Fibroblast of skin of right biceps (primary cell): Measurements from ENCODE around the gene ST8SIA4.
"Not testable (repeated sequence)": the region's sequence is repeated elsewhere in the genome, so short reads cannot be mapped to it uniquely, and the experiment has no call there.

Experiments
- DNase-seq: peaks from one replicate; pipeline ENCODE4 v3.0.0-alpha.2; 2013

The ST8SIA4 gene

GRCh38 chr5:100828071-100828897, 74.8 kb downstream of the ST8SIA4 start:
- no peak for DNase-seq

GRCh38 chr5:100827481-100827889, 75.6 kb downstream of the ST8SIA4 start:
- DNase-seq, result peak; percentile 47

GRCh38 chr5:100826133-100826532, 76.9 kb downstream of the ST8SIA4 start:
- DNase-seq, result no peak

GRCh38 chr5:100824635-100825034, 78.4 kb downstream of the ST8SIA4 start:
- no peak for DNase-seq

GRCh38 chr5:100823812-100824211, 79.3 kb downstream of the ST8SIA4 start:
- DNase-seq, result no peak

GRCh38 chr5:100821751-100822150, 81.3 kb downstream of the ST8SIA4 start:
- no peak for DNase-seq

GRCh38 chr5:100818340-100818739, 84.7 kb downstream of the ST8SIA4 start:
- DNase-seq, result no peak

- no peak for DNase-seq
Observed at GRCh38 chr5:100803397-100803796, 99.7 kb downstream of the ST8SIA4 start.

GRCh38 chr5:100802208-100802607, 100.9 kb downstream of the ST8SIA4 start:
- DNase-seq, result no peak

- DNase-seq, result no peak
Observed at GRCh38 chr5:100800562-100800961, 102.5 kb downstream of the ST8SIA4 start.

- no peak for DNase-seq
Observed at GRCh38 chr5:100799166-100799565, 103.9 kb downstream of the ST8SIA4 start.

- DNase-seq, result peak; percentile 73
Observed at GRCh38 chr5:100797861-100798260, 105.2 kb downstream of the ST8SIA4 start.

- no peak for DNase-seq
Observed at GRCh38 chr5:100796851-100797250, 106.2 kb downstream of the ST8SIA4 start.

GRCh38 chr5:100794844-100795243, 108.2 kb downstream of the ST8SIA4 start:
- DNase-seq, result no peak

- no peak for DNase-seq
Observed at GRCh38 chr5:100794218-100794617, 108.9 kb downstream of the ST8SIA4 start.

GRCh38 chr5:100792781-100793180, 110.3 kb downstream of the ST8SIA4 start:
- no peak for DNase-seq

- DNase-seq, result no peak
Observed at GRCh38 chr5:100791391-100791790, 111.7 kb downstream of the ST8SIA4 start.

- DNase-seq, result no peak
Observed at GRCh38 chr5:100790951-100791350, 112.1 kb downstream of the ST8SIA4 start.

GRCh38 chr5:100790170-100790665, 112.9 kb downstream of the ST8SIA4 start:
- DNase-seq, result no peak

GRCh38 chr5:100789694-100790093, 113.4 kb downstream of the ST8SIA4 start:
- no peak for DNase-seq

GRCh38 chr5:100788417-100788816, 114.7 kb downstream of the ST8SIA4 start:
- no peak for DNase-seq

GRCh38 chr5:100787648-100788047, 115.4 kb downstream of the ST8SIA4 start:
- DNase-seq, result no peak

GRCh38 chr5:100785536-100785935, 117.5 kb downstream of the ST8SIA4 start:
- DNase-seq, result not testable (repeated sequence)

- DNase-seq, result no peak
Observed at GRCh38 chr5:100780376-100780870, 122.7 kb downstream of the ST8SIA4 start.
